Measurements from ENCODE around the gene ARHGAP15.

DNA sequence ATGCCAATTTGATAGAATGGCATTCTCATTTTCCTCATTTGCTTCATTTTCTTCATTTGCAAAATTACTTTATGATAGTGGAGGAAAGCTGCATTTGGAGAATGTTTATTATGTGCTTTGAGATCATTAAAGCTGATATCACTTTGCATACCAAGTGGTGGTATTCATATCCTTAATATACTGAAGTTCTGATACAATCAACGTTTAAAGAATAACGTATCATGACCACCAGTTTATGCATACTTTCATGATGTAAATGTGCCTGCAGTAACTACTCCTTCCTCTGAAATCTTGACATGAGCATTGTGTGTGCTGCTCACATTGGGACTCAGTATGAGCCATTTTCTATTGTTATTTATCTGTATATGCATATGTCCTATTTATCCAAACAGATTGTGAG lies 302.1 kb downstream of the ARHGAP15 start:
- TF ChIP-seq CTCF (IDR thresholded peaks at IDR 0.05; ENCODE audit: poor library complexity, severe bottlenecking) (no peak), RAD21 (conservative IDR thresholded peaks at IDR 0.05) (no peak), EP300 (conservative IDR thresholded peaks at IDR 0.05; ENCODE audit: poor library complexity, severe bottlenecking) (no peak), EZH2 (IDR thresholded peaks at IDR 0.05; ENCODE audit: borderline replicate concordance, insufficient read depth, low read length, poor library complexity, severe bottlenecking) (no peak), SMC3 (conservative IDR thresholded peaks at IDR 0.05; ENCODE audit: poor library complexity) (no peak), POLR2AphosphoS5 (IDR thresholded peaks at IDR 0.05) (no peak), TAF1 (IDR thresholded peaks at IDR 0.05; ENCODE audit: low read depth) (no peak), MXI1 (conservative IDR thresholded peaks at IDR 0.05; ENCODE audit: poor library complexity, severe bottlenecking) (no peak)
- TF ChIP-seq, protein P1, sequence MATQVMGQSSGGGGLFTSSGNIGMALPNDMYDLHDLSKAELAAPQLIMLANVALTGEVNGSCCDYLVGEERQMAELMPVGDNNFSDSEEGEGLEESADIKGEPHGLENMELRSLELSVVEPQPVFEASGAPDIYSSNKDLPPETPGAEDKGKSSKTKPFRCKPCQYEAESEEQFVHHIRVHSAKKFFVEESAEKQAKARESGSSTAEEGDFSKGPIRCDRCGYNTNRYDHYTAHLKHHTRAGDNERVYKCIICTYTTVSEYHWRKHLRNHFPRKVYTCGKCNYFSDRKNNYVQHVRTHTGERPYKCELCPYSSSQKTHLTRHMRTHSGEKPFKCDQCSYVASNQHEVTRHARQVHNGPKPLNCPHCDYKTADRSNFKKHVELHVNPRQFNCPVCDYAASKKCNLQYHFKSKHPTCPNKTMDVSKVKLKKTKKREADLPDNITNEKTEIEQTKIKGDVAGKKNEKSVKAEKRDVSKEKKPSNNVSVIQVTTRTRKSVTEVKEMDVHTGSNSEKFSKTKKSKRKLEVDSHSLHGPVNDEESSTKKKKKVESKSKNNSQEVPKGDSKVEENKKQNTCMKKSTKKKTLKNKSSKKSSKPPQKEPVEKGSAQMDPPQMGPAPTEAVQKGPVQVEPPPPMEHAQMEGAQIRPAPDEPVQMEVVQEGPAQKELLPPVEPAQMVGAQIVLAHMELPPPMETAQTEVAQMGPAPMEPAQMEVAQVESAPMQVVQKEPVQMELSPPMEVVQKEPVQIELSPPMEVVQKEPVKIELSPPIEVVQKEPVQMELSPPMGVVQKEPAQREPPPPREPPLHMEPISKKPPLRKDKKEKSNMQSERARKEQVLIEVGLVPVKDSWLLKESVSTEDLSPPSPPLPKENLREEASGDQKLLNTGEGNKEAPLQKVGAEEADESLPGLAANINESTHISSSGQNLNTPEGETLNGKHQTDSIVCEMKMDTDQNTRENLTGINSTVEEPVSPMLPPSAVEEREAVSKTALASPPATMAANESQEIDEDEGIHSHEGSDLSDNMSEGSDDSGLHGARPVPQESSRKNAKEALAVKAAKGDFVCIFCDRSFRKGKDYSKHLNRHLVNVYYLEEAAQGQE (IDR thresholded peaks at IDR 0.05; ENCODE audit: borderline replicate concordance), result no peak
